Hypothalamus (tissue), 51 donors: ENCODE measurements around the gene MS4A3.
"Not testable (repeated sequence)": the region's sequence is repeated elsewhere in the genome, so short reads cannot be mapped to it uniquely, and the experiment has no call there.

Experiments
- DNase-seq, 51 donors: peaks; one replicate each; lab custom pipeline; 2025; lab: John Stamatoyannopoulos, UW

MS4A3 gene

DNA sequence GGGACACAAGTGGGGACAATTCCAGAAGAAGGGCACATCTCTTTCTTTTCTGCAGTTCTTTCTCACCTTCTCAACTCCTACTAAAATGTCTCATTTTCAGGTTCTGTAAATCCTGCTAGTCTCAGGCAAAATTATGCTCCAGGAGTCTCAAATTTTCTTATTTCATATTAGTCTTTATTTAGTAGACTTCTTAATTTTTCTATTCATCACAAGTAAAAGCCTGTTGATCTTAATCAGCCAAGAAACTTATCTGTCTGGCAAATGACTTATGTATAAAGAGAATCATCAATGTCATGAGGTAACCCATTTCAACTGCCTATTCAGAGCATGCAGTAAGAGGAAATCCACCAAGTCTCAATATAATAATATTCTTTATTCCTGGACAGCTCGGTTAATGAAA, 31.9 kb downstream of the MS4A3 start, which contains the start of gene MS4A2:
MS4A2 (plus strand) TSS at position 301 of the 400 bp plus-strand sequence. CDS start 102 bp downstream, outside the sequence.
- DNase-seq, result no peak

DNA sequence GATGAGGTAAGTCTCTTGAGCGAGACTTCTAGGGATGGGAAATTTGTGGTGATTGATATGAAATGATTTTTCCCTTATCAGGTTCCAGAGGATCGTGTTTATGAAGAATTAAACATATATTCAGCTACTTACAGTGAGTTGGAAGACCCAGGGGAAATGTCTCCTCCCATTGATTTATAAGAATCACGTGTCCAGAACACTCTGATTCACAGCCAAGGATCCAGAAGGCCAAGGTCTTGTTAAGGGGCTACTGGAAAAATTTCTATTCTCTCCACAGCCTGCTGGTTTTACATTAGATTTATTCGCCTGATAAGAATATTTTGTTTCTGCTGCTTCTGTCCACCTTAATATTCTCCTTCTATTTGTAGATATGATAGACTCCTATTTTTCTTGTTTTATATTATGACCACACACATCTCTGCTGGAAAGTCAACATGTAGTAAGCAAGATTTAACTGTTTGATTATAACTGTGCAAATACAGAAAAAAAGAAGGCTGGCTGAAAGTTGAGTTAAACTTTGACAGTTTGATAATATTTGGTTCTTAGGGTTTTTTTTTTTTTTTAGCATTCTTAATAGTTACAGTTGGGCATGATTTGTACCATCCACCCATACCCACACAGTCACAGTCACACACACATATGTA, 39.1 kb downstream of the MS4A3 start:
- DNase-seq, result no peak

DNA sequence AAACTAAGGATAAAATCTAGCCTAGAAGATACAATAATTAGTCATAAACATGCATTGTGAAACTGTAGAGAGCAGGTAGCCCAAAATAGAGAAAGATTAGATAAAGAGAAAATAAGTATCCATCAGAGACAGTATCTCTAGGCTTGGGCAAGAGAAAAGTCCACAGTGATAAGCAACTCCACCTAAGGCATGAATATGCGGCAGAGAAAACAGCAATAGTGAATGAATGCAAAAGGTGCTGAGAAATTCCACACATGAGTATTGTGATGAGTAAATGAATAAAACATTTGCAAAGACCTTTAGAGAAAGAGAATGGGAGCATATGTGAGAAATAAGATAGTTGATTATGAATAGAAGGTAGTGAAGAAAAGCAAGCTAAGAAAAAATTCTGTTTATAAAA, 40.7 kb downstream of the MS4A3 start:
- no peak for DNase-seq

DNA sequence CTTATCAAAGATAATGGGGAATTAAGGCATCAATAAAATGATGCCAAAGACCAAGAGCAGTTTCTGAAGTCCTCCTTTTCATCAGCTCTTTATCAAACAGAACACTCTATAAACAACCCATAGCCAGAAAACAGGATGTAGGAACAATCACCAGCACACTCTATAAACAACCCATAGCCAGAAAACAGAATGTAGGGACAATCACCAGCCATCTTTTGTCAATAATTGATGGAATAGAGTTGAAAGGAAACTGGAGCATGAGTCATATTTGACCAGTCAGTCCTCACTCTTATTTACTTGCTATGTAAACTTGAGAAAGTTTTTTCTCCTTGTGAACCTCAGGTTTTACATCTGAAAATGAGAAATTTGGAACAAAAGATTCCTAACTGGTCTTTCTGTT, 42.0 kb downstream of the MS4A3 start:
- no peak for DNase-seq

DNA sequence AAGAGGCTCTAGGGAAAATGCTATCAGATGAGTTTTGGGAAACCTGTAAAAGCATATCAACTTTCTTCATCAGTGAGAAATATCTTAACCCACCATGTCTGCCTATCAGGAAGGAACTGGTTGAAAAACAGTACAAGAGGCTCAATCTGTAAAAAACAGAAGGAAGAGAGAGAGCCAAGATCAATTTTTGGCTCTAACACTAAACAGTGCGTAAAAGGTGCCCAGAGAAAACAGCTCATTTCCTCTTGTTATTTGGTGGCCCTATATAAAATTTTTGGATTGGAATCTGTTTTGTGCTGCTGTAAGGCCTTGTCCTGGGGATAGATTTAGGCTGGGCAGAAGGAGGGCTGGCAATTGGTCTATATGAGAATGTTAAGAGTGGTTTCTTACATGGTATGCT, 44.1 kb downstream of the MS4A3 start:
- no peak for DNase-seq

DNA sequence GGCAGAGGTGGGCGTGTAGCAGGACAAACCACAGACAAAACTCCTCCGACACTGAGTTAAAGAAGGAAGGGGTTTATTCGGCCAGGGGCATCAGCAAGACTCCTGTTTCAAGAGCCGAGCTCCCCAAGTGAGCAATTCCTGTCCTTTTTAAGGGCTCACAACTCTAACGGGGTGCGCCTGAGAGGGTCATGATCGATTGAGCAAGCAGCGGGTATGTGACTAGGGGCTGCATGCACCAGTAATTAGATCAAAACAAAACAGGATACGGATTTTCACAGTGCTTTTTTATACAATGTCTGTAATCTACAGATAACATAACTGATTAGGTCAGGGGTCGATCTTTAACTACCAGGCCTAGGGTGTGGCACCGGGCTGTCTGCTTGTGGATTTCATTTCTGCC, 44.9 kb downstream of the MS4A3 start:
- not testable (repeated sequence) for DNase-seq

DNA sequence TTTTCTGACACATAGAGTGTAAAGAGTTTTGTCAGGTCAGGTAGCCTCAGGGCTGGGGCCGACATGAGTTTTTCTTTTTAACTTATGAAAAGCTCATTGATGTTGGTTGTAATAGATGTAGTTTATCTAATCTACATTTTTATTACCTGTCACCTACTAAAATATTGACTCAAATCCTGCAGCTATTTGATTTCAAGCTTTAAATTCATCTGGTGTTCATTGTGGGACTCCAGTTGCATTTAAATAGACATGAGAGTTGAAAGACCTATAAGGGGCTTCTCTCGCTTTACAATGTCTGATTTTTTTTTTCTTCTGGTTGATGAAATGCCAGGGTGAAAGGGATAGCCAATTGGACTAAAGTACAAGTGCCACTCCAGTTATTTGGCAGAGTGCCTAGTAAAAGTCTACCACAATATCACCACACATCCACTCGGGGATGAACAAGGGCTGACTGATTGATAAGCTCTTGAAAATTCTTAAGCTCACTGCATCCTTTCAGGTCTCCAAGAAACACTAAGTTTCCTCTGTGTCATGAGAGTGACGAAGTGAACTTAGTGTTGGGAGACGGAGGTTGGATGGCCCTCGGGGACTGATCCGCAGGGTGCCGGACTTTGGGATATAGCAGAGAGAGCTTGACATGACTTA, 48.1 kb downstream of the MS4A3 start:
- DNase-seq, result not testable (repeated sequence)

DNA sequence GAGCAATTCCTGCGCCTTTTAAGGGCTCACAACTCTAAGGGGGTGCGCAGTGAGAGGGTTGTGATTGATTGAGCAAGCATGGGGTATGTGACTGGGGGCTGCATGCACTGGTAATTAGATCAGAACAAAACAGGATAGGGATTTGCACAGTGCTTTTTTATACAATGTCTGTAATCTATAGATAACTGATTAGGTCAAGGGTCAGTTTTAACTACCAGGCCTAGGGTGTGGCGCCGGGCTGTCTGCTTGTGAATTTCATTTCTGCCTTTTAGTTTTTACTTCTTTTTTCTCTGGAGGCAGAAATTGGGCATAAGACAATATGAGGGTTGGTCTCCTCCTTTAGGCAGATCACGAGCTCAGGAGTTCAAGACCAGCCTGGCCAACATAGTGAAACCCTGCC, 52.2 kb downstream of the MS4A3 start:
- DNase-seq, result not testable (repeated sequence)

DNA sequence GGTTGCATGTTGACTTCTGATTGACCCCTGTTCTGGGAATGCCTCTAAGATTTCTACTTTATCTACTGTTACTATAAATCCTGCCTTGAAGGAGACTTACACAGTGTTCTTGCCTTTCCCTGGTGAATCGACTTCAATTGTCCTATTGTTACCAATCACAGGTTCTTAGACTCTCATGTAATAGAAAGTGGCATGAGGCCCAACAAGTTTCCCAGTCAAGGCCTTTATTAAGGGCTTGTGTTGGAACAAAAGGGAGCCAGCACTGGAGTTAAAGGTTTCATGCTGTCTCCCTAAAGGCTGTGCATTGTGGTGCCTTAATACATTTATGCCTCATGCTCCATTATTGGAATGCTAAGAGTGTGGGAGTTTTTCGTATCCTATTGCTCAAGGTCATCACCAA, 55.3 kb downstream of the MS4A3 start:
- no peak for DNase-seq

DNA sequence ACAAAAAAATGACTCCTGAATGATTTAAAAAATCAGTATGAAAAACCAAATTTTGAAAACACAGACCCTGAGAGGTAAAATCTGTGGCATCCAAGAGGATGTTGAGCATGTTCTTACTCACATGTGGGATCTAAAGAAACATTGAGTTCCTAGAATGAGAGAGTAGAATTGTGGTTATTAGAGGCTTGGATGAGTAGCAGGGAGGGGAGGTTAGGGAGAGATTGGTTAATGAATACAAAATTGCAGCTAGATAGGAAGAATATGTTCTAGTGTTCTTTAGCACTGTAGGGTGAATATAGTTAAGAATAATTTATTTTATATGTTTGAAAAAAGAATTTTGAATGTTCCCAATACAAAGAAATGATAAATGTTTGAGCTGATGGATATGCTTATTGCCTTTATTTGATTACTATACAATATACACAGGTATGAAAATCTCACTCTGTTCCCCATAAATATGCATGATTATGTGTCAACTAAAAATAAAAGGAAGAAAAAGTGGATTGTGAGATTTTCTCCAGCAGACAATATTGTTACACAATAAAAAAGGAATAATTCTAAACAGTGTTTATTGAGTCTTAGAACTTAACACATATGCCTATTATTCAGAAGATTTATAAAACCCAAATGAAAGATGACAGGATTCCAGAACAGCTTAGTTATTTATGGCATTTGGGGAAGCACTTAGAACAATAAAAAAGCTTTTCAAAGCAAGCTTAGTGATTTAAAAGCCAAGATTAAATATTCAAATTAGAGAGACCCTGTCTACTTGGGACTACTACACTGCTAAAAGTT, 60.7 kb downstream of the MS4A3 start:
- no peak for DNase-seq

DNA sequence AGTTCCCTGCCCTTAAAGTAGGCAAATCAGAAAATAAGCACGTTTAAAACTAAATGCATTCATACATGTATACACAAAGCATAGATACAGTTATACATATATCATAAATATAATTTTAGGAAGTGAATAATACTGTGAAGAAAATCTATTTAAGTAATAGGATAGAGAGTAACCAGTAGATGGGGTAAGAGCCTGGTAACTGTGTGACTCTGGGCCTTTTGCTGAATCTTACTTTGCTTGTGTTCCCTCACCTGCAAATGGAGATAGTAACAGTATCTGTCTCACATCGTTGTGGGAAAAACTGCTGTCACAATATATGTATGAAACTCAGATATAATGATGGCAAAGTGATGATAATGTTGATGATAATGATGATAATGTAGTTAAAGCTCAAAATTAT, 61.9 kb downstream of the MS4A3 start:
- no peak for DNase-seq

DNA sequence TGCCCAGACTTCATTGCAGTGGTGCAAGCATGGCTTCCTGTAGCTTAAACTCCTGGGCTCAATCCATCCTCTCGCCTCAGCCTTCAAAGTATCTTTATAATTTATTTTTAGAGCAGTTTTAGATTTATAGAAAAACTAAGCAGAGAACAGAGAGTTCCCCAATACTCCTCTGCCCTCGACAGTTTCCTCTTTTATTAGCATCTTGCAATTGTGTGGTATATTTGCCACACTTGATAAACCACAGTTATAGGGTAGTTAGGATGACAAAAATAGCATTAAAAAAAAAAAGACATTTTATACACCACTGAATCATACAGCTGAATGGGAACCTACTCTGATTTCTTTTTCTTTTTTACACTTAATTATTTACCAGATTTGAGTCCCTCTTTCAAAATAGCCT, 63.2 kb downstream of the MS4A3 start:
- DNase-seq, result no peak
